ENCODE data around the gene B4GALT5.
"Not testable (repeated sequence)": the region's sequence is repeated elsewhere in the genome, so short reads cannot be mapped to it uniquely, and the experiment has no call there.

B4GALT5 gene

GRCh38 chr20:49713753-49714712 lies at the start of gene B4GALT5:
Gene B4GALT5 (minus strand): TSS chr20:49713878. CDS start chr20:49713690, 188 bp downstream.
- in situ Hi-C loops (cut with HindIII; ENCODE audit: low pct_unique_long_range_greater_than_20kb, low sequenced_read_pairs) = no loop called here
- DNase-seq (ENCODE audit: low read depth in 1 of 2, low spot score in 1 of 2) = peak; percentile 63 to 71
- TF ChIP-seq JUND (IDR thresholded peaks at IDR 0.05; ENCODE audit: low read depth) = no peak

- DNase-seq (ENCODE audit: low read depth in 1 of 2, low spot score in 1 of 2) = peak in 1 of 2 experiments; percentile 41
- in situ Hi-C loops (cut with HindIII; ENCODE audit: low pct_unique_long_range_greater_than_20kb, low sequenced_read_pairs) = no loop called here
- no peak for TF ChIP-seq JUND (IDR thresholded peaks at IDR 0.05; ENCODE audit: low read depth)
These were observed 49.5 kb upstream of the B4GALT5 start for GRCh38 chr20:49762940-49763766.

DNA sequence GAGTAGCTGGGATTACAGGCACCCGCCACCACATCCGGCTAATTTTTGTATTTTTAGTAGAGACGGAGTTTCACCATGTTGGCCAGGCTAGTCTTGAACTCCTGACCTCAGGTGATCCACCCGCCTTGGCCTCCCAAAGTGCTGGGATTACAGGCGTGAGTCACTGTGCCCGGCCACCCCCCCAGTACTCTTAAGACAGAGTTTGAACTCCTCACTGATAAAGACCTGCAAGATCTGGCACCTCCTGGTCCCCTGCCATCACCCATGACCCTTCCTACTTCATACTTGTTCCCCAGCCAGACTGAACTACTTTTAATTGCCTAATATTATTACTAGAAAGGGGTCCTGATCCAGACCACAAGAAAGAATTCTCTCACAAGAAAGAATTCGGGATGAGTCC lies 48.2 kb upstream of the B4GALT5 start:
- DNase-seq (ENCODE audit: low read depth in 1 of 2, low spot score in 1 of 2); in situ Hi-C loops (cut with HindIII; ENCODE audit: low pct_unique_long_range_greater_than_20kb, low sequenced_read_pairs): not testable (repeated sequence)

GRCh38 chr20:49759266-49759950 lies 45.7 kb upstream of the B4GALT5 start:
- DNase-seq (ENCODE audit: low read depth in 1 of 2, low spot score in 1 of 2) = no peak
- in situ Hi-C loops (cut with HindIII; ENCODE audit: low pct_unique_long_range_greater_than_20kb, low sequenced_read_pairs) = no loop called here
- TF ChIP-seq JUND (IDR thresholded peaks at IDR 0.05; ENCODE audit: low read depth) = no peak

DNA sequence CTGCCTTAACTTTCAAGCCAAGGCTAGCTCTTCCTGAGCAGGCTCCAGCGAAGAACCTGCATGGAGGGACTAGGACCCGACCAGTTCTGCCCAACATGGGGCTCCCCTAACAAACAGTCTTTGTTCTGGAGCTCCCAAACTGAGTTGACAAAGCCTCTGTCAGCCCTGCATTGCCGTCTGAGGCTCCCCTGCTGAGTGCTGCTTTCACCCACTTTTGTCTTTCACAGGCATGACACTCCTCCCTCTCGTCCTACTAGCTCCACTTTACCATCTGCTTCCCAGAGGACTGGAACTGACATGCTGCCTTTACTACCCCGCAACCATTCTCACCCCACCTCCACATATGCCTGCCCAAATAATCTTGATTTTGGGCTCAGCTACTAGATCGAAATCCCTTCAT lies 45.1 kb upstream of the B4GALT5 start:
- no peak for DNase-seq (ENCODE audit: low read depth in 1 of 2, low spot score in 1 of 2)
- in situ Hi-C loops (cut with HindIII; ENCODE audit: low pct_unique_long_range_greater_than_20kb, low sequenced_read_pairs) = no loop called here
- TF ChIP-seq JUND (IDR thresholded peaks at IDR 0.05; ENCODE audit: low read depth) = no peak

DNA sequence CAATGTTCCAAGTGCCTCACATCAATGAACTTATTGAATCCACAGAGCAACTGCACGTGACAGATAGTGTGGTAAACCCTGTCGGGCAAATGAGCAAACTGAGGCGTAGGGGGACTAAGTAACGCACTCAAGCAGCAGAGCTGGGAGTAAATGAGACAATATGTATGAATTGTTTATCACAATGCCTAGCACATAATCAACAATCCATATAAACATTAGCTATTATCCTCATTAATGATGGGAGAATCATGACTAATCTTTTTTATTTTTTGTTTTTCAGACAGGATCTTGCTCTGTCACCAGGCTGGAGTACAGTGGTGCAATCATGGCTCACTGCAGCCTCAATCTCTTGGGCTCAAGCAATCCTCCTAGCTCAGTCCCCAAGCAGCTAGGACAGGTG lies 43.9 kb upstream of the B4GALT5 start:
- no peak for DNase-seq (ENCODE audit: low read depth in 1 of 2, low spot score in 1 of 2)
- in situ Hi-C loops (cut with HindIII; ENCODE audit: low pct_unique_long_range_greater_than_20kb, low sequenced_read_pairs) = no loop called here
- TF ChIP-seq JUND (IDR thresholded peaks at IDR 0.05; ENCODE audit: low read depth) = no peak

DNA sequence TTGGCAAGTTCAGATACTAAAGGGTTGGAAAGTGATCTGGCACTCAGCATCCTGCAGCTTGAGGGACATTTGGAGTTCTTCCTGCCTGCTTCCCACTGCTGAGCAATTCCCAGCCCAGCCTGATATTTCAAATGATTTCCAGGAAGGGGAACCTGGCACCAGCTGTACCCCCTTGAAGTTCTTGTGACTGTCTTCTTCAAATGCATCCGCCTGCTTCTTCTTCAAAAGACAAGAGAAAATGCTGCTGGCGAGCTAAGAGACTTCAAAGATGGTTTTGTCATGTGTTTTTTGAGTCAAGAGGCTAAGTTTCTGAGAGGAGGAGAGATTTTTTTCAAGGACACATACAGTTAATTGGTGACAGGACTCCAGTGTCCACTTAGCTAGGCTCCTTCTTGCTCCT lies 42.6 kb upstream of the B4GALT5 start:
- DNase-seq (ENCODE audit: low read depth in 1 of 2, low spot score in 1 of 2) = no peak
- in situ Hi-C loops (cut with HindIII; ENCODE audit: low pct_unique_long_range_greater_than_20kb, low sequenced_read_pairs) = no loop called here
- no peak for TF ChIP-seq JUND (IDR thresholded peaks at IDR 0.05; ENCODE audit: low read depth)

- no peak for DNase-seq (ENCODE audit: low read depth in 1 of 2, low spot score in 1 of 2)
- TF ChIP-seq JUND (IDR thresholded peaks at IDR 0.05; ENCODE audit: low read depth) = no peak
- in situ Hi-C loops (cut with HindIII; ENCODE audit: low pct_unique_long_range_greater_than_20kb, low sequenced_read_pairs) = no loop called here
These were observed 40.9 kb upstream of the B4GALT5 start for GRCh38 chr20:49754596-49754995.

DNA sequence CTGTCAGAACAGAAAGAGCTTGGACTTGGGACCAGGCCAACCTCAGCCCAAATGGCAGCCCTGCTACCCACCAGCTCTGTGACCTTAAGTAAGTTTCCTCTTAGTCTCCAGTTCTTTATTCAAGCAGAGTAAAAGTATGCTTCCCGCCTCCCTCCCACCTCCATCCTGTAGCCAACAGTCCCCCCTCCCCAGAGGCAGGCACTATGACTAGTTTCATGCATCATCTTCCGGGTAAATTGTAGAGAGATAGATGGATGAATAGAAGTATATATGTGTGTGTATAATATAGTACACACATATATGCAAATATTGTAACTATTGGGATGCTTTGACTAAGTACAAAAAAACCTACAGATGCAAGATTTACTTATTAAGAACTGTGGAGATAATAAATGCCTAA lies 39.5 kb upstream of the B4GALT5 start:
- no peak for TF ChIP-seq JUND (IDR thresholded peaks at IDR 0.05; ENCODE audit: low read depth)
- DNase-seq (ENCODE audit: low read depth in 1 of 2, low spot score in 1 of 2) = no peak
- in situ Hi-C loops (cut with HindIII; ENCODE audit: low pct_unique_long_range_greater_than_20kb, low sequenced_read_pairs) = no loop called here

DNA sequence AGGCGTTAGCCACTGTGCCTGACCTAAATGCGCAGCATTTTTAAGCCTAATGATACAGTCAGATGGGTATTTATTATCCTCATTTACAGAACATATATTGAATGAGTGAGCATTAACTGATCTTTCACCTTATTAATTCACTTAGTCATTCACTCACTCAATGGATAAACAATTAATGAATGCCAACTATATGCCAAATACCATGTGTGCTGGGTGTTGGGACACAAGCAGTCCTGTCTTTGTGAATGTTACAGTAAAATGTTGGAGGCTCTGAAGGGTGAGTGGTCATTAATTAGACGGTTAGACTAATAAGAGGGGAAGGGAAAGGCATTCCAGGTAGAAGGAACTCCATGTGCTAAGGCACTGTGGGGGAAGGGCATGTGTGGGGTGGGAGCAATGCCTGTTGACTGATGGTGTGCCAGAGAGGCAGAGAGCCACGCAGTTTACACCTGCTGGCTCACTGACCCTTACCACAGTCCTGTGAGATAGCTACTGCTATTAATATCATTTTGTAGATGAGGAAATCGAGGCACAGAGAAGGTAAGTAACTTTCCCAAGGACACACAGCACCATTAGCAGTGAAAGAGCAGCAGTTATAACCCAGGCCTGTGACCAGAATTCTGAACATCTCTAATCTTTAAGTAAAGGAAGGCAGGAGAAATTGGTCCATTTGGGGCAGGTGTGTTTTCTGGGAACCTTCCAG lies 38.7 kb upstream of the B4GALT5 start:
- in situ Hi-C loops (cut with HindIII; ENCODE audit: low pct_unique_long_range_greater_than_20kb, low sequenced_read_pairs) = no loop called here
- no peak for DNase-seq (ENCODE audit: low read depth in 1 of 2, low spot score in 1 of 2)
- TF ChIP-seq JUND (IDR thresholded peaks at IDR 0.05; ENCODE audit: low read depth) = no peak

GRCh38 chr20:49751397-49751736 lies 37.7 kb upstream of the B4GALT5 start:
- in situ Hi-C loops (cut with HindIII; ENCODE audit: low pct_unique_long_range_greater_than_20kb, low sequenced_read_pairs) = no loop called here
- TF ChIP-seq JUND (IDR thresholded peaks at IDR 0.05; ENCODE audit: low read depth) = no peak
- no peak for DNase-seq (ENCODE audit: low read depth in 1 of 2, low spot score in 1 of 2)

Data from T47D (cell line).